ENCODE results near the gene MFAP1.
"Not testable (repeated sequence)": the region's sequence is repeated elsewhere in the genome, so short reads cannot be mapped to it uniquely, and the experiment has no call there.

The MFAP1 gene

DNA sequence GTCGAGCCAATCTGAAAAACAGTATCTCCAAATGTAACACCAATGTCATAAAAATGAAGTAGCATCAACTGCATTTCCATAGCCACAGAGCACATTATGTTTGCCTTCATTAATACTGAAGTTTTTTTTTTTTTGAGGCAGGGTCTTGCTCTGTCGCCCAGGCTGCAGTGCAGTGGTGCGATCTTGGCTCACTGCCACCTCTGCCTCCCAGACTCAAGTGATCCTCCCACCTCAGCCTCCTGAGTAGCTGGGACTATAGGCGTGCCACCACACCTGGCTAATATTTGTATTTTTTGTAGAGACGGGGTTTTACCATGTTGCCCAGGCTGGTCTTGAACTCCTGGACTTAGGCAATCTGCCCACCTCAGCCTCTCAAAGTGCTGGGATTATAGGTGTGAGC is 9.4 kb downstream of the MFAP1 start:
- not testable (repeated sequence) for DNase-seq

GRCh38 chr15:43808960-43809678 is 15.4 kb downstream of the MFAP1 start:
- no peak for DNase-seq

DNA sequence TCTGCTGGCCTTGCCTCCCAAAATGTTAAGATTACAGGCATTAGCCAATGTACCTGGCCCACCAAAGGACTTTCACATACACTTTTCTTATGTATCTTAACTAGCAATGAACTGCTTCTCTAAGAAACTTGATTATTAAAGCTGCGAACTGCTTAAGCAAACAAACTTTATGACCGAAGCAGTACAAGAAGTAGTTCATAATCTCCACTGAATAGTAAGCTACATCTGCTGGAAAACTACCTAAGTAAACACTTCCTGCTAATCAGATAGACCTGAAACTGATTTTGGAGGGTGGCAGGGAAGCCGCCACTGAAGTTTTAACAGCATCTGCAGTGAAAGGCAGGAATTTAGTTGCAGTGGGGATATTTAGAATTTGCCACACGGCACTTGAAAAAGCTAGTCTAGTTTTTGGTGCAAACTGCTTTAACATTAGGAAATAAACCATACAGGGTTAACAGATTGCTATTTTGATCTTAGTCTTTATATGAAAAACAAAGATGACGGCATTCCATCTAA is 16.0 kb downstream of the MFAP1 start:
- DNase-seq = no peak

- not testable (repeated sequence) for DNase-seq
Measured at GRCh38 chr15:43802676-43803075, 21.8 kb downstream of the MFAP1 start.

DNA sequence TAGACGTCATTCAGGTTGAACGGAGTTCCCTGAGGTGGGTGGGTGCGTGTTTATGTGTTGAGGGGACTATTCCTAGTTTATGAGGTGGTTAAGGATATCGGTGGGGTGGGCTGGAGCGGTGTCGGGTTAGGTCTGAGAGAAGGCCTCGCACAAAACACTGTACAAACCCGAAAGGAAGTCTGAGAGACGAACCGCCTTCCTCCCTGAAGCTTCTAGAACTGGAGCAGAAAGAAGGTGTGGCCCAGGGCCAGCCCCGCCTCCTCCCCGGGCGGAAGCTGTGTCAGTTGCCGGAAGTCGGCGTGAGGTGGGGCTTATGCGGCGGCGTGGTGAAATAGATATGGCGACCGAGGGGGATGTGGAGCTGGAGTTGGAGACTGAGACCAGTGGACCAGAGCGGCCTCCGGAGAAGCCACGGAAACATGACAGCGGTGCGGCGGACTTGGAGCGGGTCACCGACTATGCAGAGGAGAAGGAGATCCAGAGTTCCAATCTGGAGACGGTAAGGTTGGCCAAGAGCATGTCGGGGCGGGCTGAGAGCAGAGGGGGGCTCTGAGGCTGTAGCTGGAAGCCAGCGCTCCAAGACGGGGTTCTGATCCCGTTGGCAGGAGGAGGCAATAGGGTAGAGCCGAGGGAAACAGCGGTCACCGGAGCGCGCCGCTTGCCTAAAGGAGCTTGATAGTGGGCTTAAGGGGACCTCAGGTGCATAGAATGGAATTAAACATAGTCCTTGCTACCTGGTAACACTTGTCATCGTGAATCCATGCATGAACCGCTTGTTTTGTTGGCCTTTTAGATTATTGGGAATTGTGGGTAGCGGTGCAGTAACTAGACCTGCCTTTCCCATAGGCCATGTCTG is 24.0 kb downstream of the MFAP1 start, which contains the start of gene HYPK:
HYPK (plus strand) TSS at position 314 of the 856 bp plus-strand sequence; CDS start at position 338, 24 bp downstream.
- DNase-seq = peak; percentile 83

DNA sequence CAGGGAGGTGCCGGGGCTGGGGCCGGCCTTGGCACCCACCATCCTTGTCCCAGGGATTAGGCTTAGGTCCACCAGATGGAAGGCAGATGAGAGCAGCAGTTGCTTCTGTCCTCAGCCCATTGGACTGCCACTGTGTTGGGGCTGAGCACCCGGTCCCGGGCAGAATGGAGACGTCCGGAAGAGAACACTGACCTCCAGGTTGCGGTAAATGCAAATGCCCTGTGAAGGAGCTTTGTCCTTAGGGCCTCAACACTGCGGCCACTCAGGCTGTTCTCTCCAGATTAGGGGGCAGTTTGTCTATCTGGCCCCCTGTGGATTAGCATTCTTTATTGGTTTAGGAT is 24.6 kb downstream of the MFAP1 start, which contains the start of gene SERINC4:
SERINC4 (minus strand) TSS at position 276 of the 341 bp plus-strand sequence; CDS start at position 42, 234 bp downstream.
- DNase-seq = no peak

DNA sequence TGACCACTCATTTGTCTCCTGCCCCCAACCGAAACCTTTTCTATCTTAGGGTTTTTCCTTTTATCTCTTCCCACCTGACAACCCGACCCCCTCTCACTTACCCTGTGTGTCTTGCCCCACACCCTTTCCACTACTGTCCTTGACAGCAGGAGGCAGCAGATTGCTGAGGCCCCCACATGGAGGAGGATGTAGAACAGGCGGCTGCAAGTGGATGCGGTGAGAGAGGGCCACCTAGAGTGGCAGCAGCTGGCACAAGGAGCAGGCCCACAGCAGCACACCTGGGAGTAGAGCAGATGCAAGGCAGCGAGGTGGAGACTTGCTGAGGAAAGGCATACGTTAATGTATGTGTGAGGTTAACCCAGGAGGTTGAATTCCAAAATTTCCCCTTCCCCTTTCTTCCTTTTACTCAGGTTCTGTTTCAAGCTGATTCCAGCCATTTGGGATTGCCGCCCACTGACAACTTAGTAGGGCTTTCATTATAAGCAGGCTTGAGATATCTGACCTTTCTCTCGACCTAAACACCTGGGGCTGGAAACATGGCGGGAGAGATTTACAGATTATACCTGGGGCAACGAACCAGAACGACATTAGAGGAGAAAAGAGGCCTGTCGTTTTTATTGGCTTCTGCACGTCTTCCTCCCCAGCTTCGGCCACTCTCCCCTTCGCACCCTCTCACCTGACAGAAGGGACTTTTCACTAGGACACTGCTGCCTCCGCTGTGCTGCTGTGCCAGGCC is 25.1 kb downstream of the MFAP1 start:
- peak; percentile 55 for DNase-seq

GRCh38 chr15:43796566-43796965 is 27.9 kb downstream of the MFAP1 start:
- DNase-seq = no peak

DNA sequence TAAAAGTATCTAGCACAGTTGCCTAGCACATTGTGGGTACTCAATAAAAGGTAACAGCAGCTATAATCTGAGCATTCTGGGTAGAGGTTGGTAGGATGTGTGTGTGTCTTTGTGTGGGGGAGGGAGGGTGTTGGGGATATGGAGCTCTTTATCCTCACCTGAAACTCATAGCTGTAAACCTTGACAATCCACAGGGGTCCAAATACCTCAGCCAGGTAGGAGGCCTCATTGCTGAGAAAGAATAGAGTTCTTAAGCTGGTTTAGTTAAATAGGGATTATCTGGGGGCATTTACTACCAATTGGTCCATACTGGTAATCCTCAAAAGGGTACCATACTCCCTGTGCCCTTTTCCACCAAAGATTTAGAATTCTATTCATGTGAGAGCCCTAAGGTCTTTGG is 28.5 kb downstream of the MFAP1 start:
- no peak for DNase-seq

DNA sequence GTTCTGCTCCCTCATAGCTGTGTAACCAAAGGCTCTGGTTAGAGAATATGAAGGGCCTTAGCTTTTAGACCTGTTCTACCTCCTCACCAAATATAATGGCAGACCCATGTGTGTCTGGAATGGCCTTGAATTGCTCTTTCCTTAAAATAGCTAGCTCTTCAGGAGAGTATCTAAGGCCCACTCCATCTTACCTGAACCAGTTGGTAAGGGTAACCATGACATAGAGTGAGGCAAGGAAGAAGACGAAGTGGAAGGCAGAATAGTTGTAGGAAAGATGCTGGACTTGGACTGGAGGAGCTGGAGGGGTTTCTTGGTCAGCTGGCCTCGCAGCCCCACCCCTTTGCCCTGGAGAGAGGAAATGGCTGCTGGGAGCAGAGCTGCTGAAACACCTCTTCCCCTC is 29.3 kb downstream of the MFAP1 start:
- DNase-seq = no peak

- no peak for DNase-seq
Measured at GRCh38 chr15:43794269-43795037, 30.0 kb downstream of the MFAP1 start.

- DNase-seq = no peak
Measured at GRCh38 chr15:43793647-43794046, 30.8 kb downstream of the MFAP1 start.

- DNase-seq = no peak
Measured at GRCh38 chr15:43792761-43793476, 31.6 kb downstream of the MFAP1 start.

DNA sequence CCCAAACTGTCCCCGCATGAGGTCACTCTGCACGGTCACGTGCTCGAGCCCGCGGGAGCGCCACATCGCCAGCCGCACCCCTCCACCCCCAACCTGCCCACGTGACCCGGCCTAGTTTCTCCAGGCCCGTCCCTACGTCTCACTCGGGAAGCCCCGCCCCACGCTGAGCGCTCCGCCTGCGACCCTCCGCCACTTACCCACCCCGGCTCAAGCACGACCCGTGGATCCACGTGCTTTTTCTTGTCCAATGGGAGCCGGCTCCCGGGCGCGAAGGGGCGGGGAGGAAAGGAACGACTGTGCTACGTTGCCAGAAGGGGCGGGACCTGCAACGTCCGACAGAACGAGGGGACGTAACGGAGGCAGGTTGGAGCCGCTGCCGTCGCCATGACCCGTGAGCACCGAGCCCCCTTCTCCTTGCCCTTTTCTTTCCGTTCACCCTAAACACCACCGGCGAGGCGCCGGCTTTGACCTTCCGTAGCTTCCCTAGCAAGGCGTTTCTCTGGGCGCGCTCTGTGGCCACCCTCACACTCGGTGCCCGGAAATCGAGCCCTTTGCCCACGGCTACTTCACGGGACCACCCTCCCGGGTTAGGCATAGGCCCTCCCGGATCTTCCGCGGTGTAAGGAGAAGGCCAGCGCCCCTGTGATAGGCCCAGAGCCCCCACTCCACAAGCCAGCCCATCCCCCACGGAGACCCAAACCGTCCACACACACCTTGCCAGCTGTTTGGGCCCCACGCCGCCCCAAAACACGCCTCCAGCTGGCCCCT is 32.3 kb downstream of the MFAP1 start, which contains the start of gene SERF2:
SERF2 (plus strand) TSS at position 328 of the 768 bp plus-strand sequence; CDS start at position 385, 57 bp downstream.
- peak; percentile 99 for DNase-seq

DNA sequence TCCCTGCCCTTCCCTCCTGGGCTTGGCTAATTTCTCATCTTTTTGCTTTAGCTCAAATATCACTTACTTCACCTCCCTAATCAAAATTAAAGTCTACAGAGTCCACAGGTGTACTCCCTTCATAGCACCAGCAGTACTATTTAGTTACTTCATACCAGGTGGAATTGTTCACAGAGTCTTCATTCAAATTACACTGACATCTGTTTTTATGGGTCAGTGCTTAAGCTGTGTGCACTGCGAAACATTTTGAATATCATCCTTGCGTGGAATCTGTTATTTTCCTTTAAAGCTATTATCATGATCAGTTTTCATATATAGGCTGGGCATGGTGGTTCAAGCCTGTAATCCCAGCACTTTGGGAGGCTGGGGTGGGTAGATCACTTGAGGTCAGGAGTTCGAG is 35.1 kb downstream of the MFAP1 start:
- DNase-seq = no peak

- no peak for DNase-seq
Measured at GRCh38 chr15:43779016-43779415, 45.5 kb downstream of the MFAP1 start.

DNA sequence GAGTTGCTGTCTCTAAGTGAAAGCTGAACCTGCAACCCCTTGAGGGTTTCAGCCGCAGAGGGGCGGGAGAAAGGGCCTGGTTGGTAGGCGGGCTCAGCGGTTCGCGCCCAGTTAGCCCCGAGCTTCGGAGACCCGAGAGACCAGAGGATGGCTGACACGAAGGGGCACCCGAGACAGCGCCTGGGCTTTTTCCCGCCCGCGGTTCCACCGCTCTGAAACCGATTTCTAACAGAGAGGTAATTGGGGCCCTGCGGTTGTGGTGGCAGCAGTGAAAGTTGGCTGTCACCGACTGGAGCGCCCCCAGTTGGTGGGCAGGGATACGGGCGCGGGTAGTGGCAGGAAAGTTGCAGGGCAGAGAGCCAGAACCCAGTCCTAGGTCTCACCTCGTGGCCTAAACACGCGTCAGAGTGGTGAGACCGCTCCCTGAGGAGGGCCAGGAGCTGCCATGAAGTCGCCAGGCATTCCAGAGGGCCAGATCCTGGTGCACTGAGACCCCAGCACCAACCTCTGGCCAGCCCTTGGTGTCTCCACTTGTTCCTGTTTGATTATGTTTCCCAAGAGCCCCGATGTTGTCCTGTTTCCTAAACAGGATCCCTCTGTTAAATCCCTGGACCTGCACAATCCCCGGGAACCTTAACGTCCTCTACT is 47.1 kb downstream of the MFAP1 start:
- DNase-seq = peak; percentile 78

DNA sequence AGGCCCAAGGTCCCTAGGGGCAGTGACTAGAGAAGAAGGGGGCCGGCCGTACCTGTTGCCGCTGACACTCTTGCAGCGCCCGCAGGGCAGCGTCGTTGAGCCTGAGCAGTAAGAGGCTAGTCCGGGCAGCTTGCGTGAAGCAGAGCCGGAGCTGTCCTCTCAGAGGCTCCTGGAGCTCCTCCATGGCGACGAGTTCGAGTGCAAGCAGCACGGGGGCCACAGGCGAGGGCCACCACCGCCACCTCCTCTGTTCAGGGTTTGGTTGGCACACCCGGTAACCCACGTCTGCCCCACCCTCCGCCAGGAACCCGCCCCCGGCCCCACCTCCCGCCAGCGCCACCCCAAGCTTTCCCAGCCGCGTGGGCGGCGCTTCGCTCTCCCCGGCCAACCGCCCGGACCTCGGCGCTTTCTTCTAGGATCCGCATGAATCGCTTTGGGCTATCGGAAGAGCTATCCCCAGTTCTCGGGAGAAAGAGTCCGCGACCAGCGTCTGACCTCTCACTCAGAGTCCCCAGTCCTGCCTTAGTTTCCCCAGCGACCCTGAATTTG is 47.7 kb downstream of the MFAP1 start, which contains the start of gene ELL3:
ELL3 (minus strand) TSS at position 249 of the 549 bp plus-strand sequence; CDS start at position 184, 65 bp downstream.
- DNase-seq = peak; percentile 72

DNA sequence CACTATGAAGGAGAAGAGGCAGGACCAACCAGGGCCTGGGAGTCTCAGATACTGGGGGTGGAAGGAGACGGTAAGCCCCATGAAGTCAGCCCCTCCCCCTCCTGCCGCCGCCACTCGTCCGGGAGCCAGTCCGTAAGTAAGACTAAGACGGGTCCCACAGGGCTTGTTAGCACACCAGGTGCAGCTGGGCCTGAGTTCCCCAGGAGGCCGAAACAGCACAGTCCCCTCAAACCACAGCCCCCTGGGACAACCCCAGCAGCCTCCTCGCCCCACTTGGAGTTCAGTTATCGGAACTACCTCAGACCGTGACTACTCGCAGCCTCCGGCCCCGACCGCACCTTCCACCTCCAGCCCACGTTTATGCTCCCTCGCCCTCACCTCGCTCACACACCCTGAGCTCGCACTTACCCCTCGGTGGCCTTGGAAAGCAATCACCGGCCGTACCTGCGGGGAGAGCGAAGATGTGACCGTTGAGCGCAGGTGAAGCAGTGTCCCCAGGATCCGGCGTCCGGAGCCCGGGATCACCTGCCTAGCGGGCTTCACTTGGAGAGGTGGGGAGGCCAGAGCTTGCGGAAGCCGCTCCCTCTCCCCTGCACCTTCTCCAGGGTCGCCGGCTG is 48.3 kb downstream of the MFAP1 start:
- DNase-seq = peak; percentile 44

Data from NCI-H2171 (cell line).